ENCODE results near the gene SRPK3.
A peak's percentile ranks its signal among the peaks of the same experiment; 100 is the strongest.
"Not testable (repeated sequence)": the region's sequence is repeated elsewhere in the genome, so short reads cannot be mapped to it uniquely, and the experiment has no call there.

Gene SRPK3, protein sequence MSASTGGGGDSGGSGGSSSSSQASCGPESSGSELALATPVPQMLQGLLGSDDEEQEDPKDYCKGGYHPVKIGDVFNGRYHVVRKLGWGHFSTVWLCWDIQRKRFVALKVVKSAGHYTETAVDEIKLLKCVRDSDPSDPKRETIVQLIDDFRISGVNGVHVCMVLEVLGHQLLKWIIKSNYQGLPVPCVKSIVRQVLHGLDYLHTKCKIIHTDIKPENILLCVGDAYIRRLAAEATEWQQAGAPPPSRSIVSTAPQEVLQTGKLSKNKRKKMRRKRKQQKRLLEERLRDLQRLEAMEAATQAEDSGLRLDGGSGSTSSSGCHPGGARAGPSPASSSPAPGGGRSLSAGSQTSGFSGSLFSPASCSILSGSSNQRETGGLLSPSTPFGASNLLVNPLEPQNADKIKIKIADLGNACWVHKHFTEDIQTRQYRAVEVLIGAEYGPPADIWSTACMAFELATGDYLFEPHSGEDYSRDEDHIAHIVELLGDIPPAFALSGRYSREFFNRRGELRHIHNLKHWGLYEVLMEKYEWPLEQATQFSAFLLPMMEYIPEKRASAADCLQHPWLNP

DNA sequence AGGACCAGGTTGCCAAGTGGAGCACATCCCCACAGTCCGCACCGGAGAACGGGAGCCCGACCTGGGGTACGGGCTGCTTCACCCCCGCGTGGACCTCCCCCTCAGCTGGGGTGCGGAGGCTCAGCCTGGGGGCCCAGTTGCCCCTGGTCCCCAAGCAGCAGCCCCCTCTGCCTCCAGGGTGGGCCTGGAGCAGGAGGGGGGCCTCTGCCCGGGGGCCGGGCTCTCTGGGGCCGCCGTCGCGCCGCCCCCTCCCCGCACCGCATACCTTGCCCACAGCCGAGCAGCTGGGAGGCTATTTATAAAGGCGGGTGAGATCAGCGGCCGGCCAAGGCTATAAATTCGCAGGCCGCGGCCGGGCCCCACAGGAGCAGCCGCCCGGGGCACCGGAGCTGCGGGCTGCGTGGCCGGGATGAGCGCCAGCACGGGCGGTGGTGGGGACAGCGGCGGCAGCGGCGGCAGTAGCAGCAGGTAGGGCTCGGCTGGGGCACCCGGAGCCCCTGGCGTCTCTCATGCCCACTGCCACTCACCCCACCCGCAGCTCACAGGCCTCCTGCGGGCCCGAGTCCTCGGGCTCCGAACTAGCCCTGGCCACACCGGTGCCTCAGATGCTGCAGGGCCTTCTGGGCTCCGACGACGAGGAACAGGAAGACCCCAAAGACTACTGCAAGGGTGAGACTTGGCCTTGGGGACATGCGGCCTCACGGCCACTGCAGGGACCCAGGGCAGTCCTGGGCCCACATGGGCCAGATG, at the start of gene SRPK3:
Gene SRPK3, plus strand, starts transcription at position 364 of the 750 bp plus-strand sequence. Its CDS starts 46 bp downstream, at position 410.
- DNase-seq (ENCODE audit: low spot score), result no peak

DNA sequence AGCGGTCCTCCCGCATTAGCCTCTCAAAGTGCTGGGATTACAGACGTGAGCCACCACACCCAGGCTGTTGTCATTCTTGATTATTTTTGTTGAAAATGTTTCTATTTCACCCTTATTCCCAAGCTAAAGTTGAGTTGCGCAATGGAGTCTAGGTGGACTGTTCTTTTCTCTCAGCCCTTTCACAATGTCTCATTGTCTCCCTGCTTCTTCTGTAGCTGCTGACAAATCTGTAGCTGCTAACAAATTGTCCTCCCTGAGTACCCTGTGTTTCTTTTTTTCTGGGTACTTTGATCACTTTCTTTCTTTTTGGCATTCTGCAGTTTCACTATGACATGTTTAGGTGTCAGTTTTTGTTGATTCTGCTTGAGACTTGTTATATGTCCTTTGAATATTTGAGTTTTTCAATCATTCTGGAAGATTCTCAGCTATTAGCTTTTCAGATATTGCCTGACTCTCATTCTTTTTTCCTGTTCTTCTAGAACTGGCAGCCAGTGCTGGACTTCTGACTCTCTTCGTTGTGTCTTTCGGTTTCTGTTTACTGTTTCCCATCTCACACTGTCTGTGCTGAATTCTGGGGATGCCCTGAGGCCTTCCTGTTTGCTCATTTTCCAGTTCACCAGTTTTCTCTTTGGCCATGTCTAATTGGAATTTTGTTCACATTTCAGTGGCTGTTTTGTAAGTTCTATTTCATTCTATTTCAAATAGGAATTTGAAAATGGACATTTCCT, 49.6 kb upstream of the SRPK3 start:
- DNase-seq (ENCODE audit: low spot score), result no peak

DNA sequence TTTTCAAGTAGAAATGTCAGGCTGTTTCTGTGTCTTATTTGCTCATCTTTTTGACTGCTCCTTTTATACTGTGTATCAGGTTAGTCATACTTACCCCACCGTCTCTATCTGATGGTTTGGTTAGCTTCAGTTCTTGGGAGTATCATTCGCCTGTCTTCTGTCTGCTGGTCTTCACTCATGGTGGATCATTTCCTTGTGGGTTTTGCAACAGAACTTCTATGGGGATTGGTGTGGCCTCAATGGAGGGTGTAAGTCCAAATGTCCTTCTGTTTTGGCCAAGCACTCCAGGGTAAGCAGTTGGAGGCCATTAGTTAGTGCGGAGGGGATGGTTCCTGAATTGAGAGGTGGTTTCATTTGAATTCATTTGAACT, 49.0 kb upstream of the SRPK3 start:
- DNase-seq (ENCODE audit: low spot score), result no peak

DNA sequence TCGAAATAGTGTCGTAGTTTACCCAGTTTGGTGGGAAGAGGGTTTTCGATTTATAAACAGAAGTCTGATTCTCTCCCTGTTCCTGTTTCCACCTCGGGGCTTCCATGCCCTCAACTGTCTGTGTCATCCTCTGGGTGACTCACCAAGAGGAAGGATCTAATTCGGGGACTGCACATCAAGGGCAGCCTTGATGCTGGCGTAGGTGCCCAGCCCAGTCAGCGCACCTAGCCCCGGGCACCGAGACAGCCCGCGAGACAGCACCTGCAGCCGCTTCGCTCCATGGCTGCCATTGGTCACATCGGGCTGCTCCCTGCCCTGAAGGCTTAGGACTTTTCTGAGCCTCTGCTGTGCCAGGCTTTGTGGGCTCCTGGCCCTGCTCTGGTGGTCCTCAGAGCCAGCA, 48.4 kb upstream of the SRPK3 start:
- DNase-seq (ENCODE audit: low spot score), result no peak

DNA sequence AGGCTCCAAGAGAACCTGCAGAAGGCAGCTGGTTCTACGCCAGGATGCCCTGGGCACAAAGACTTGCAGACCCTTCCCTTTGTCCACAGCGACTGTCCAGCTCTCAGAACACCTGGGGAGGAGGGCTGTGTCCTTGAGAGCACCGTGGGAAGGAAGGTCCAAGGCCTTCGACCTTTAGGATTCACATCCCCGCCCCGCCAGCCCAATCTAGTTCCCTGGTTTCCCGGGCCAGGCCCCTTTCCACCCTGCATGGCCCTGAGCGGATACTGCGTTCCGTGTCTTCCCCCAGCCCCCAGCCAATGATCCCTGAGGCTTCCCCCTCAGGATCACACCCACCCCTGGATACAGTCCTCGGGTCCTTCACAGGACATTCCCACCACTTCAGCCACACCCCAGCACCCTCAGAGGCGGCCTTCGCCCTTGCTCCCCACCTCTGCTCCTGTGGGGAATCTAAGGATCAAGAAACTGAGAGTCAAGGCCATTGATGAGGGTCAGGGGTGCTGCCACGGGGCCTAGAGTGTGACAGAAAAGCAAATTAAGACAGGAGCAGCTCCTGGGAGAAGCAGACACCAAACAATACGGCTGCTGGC, 47.1 kb upstream of the SRPK3 start:
- DNase-seq (ENCODE audit: low spot score), result no peak

DNA sequence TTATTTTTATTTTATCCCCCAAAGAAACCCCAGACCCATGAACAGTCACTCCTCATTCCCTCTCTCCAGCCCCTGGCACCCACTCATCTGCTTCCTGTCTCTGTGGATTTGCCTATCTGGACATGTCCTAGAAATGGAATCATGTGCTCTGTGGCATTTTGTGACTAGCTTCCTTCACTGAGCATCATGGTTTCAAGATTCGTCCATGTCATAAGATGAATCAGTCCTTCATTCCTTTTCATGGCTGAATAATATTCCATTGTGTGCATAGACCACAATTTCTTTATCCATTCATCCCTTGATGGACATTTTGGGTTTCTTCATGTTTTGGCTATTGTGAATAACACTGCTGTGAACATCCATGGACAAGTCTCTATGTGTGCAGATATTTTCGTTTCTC, 46.0 kb upstream of the SRPK3 start:
- no peak for DNase-seq (ENCODE audit: low spot score)

DNA sequence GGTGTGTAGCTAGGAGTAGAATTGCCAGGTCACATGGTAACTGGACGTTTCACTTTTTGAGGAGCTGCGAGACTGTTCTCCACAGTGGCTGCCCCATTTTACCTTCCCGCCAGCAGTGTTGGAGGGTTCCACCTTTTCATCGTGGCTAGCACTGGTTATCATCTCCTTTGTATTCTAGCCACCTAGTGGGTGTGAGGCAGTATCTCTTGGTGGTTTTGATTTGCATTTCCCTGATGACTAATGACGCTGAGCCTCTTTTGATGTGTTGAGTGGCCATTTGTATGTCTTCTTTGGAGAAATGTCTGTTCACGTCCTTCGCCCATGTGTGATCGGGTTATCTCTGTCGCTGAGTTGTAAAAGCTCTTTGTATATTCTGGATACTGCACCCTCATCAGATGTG, 45.6 kb upstream of the SRPK3 start:
- peak; percentile 47 for DNase-seq (ENCODE audit: low spot score)

DNA sequence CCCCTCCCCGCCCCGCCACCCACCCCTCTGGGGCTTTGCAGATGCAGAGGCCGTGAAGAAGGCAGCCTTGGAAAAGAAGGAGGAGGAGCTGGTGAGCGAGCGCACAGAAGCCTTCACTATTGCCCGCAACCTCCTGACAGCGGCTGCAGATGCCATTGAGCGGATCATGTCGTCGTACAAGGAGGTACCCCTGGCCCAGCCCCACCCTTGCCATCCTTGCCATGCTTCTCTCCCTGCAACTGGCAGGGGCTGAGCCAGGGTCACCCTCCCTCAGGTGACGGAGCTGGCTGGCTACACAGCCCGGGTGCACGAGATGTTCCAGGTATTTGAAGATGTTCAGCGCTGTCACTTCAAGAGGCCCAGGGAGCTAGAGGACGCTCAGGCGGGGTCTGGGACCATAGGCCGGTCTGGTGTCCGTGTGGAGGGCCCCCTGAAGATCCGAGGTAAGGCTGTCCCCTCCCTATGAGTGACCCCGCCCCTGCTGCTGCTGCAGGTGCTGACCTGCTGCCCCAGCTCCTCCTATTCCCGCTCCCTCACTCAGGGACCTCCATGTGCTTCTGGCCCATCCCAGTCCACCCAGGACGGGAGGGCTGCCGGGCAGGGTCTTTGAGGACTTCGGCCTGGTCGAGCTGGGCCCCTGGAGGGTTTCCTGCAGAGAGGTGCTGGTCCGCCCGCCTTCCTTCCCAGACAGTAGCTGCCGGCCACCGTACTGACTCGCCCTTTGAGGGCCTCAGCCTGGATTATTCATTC, 44.6 kb upstream of the SRPK3 start:
- DNase-seq (ENCODE audit: low spot score), result no peak

DNA sequence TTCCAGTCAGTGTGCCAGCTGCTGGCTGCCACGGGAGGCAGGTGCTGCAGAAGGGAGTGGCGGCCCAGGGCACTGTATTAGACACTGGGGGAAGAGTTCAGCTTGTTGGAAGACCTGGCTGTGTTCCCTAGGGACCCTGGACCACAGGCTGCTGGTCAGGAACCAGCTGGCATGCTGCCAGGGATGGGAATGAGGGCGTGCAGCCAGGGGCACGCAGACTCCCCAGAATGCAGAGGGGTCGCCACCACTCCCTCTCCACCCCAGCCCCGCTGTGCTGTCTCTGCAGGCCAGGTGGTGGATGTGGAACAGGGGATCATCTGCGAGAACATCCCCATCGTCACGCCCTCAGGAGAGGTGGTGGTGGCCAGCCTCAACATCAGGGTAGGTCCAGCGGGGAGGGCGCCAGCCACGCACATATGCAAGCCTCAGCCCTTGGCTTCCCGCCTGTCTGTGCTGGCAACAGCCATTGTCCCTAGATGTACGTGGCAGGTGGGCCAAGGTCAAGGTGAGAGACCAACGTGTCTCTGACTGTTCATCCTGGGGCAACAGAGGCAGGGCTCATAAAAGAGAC, 43.9 kb upstream of the SRPK3 start:
- DNase-seq (ENCODE audit: low spot score), result no peak

DNA sequence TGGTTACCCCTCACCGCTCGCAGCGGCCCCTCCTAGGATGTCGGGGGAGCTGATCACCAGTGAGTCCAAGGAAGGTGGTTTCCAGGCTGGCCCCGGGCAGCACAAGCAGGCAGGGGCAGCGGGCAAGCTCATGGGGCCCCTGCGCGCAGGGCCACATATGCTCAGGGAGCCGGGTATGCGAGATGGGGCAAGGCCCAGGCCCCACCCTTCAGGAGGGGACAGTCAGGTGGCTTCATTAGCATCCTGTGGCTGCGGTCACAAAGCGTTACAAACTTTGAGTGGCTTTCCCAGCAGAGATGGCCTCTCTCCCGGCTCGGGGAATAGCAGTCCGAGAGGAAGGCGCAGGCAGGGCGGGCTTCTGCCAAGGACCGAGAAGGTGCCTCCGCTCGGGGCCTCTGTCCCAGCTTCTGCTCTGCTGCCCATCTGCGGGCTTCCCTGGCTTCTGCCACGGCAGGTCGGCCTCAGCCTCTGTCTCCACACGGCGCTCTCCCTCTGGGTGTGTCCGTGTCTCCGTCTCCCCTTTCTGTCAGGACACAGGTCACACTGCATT, 42.7 kb upstream of the SRPK3 start:
- no peak for DNase-seq (ENCODE audit: low spot score)

DNA sequence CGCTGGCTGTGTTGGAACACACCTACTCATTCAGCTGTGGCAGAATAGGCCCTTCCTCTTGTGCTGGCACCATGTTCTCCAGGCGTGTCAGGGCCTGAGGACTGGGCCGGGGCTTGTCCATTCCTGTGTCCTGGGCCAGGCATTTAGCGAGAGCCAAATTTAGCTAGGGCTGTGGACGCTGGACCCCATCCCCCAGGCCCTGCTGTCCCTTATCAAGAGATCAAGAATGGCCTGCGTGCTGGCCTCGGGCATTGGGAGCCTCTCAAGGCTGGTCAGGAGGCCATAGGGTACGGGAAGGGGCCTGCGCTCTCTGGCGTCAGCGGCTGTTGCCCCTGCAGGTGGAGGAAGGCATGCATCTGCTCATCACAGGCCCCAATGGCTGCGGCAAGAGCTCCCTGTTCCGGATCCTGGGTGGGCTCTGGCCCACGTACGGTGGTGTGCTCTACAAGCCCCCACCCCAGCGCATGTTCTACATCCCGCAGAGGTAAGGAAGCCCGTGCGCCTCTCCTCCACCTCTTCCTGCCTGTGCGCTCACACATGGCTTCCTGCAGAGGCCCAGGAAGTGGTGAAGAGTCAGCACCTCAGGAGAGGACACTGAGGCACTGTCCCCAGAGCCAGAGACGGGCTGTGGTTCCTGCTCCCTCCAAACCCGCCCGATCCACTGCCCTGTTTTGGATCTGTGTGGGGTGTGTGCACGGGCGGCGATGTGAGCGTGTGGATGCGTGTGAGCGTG, 40.9 kb upstream of the SRPK3 start:
- DNase-seq (ENCODE audit: low spot score), result no peak

DNA sequence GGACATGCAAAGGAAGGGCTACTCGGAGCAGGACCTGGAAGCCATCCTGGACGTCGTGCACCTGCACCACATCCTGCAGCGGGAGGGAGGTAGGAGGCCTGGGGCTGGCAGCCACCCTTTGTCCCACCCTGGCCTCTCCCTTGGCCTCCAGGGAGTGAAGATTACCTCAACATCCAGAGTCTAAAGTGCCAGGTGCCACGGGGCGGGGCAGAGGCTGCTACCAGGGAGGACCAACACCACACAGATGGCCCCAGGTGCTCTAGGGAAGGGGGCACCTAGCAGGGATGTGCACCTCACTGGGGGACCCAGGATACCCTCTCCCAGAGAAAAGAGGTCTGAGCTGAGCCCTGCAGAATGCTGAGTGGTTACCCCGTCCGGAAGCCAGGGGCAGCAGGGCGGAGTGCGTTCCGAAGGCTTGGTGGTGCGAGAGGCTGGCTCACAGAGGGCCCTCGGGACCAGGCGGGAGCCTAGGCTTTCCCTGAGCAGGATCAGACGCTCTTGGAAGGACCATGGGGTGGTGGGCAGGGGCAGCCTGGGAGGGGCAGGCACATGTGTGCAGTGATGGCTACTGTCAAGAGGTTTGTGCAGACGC, 40.1 kb upstream of the SRPK3 start:
- DNase-seq (ENCODE audit: low spot score), result no peak

DNA sequence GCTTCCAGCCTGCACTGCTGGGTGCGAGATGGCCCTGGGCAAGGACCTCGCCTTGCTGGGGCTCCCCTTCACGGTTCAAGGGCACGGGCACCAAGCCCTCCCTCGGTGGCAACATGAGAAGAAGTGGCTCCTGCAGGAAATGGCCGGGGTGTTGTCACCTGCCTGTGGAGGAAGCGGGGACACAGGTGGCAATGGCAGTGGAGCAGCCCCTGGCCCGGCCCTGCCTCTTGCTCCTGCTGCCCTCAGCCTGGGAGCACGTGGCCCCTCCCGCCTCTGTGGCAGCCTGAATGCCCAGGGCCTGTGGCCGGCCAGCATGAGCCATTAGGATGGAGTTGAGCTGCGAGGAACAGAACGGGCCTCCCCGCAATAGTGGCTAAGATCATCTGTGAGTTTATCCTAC, 39.4 kb upstream of the SRPK3 start:
- no peak for DNase-seq (ENCODE audit: low spot score)

DNA sequence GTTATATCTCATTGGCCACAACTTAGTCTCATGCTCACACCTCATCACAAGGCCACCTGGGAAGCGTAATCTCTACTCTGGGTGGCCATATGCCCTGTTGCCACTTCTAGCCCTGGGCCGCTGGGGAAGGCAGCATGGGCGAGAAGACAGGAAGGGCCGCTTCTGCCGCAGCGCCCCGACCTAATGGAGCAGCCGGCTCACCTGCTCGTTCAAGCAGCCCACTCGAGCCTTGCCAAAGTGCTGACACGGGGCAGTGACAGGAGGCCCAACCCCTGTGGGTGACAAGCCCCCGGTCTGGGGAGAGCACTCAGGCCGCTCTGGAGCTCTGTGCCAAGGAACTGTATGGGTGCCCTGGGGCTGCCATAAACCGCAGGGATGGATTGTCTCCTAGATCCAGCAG, 38.7 kb upstream of the SRPK3 start:
- DNase-seq (ENCODE audit: low spot score), result not testable (repeated sequence)

DNA sequence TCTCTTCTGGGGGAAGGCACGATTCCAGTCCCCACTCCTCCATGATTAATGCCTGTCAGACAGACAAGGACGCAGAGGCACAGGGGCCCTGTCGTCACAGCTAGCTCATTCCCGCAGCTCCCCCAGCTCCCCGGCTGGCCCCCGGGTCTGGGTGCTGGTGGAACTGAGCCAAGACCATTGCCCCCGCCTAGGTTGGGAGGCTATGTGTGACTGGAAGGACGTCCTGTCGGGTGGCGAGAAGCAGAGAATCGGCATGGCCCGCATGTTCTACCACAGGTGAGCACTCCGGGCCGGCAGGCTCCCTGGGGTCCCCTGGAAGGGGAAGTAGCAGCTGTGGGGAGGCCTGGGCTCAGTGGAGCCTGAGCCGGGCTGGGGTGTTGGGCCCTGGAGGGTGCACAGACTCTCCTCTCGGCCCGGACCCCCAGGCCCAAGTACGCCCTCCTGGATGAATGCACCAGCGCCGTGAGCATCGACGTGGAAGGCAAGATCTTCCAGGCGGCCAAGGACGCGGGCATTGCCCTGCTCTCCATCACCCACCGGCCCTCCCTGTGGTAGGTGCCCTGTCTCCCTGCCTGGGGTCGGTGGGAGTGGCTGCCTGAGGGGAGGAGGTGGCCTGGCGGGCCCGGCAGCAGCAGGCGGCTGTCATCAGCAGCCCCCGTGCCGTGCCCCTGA, 37.9 kb upstream of the SRPK3 start:
- not testable (repeated sequence) for DNase-seq (ENCODE audit: low spot score)

DNA sequence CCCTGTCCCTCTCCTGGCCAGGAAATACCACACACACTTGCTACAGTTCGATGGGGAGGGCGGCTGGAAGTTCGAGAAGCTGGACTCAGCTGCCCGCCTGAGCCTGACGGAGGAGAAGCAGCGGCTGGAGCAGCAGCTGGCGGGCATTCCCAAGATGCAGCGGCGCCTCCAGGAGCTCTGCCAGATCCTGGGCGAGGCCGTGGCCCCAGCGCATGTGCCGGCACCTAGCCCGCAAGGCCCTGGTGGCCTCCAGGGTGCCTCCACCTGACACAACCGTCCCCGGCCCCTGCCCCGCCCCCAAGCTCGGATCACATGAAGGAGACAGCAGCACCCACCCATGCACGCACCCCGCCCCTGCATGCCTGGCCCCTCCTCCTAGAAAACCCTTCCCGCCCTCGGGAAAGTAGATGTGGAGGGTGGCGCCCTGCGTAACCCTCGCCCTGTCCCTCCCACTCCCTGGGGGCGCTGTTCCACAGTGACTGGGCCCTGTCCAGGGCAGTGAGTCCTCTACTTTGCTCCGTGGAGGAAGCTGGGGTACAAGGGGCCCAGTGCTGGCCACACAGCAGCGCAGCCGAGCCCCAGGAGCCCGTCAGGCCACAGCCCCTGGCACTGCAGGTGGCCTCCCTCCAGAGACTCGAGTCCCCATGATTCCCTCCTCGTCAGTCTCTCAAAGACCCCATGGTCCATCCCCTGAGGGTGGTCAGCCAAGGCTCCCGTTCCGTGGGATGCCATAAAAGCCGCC, 37.2 kb upstream of the SRPK3 start:
- not testable (repeated sequence) for DNase-seq (ENCODE audit: low spot score)

DNA sequence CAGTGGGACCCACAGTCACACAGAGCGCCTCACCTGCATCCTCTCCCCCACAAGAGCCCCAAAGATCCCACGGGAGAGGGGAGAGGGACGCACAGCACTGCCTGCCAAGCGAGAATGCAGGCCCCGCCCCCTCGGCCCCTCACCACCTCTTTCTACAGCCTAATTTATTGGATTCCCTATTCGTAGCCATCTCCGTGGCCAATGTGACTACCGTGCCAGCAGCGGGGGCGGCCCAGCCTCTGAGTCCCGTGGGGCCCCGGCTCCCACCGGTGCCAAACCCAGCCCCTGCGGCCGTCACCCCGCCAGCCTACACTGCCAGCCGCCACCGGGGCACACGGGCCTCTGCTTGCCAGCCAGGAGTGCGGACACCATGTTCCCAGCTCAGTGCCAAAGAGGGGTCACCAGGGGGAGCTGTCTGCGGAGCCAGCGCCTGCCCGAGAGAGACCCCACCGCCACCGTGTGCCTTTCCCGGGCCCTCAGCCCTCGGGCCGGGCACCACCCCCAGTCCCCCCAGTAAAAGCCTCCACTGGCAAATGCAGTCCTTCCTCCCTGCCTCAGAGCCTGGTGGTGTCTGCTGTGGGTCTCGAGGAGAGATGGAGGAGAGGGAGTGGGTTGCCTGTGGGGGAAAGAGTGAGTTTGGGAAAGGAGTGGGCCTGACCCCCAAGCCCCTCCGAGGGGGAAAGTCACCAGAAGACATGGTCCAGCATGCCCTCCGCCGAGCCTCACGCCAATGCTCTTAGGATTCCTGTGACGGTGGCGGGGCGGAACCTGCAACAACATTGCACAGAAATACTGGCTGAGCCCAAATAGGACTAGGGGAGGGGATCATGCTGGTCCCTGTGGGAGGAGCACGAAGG, 36.4 kb upstream of the SRPK3 start:
- no peak for DNase-seq (ENCODE audit: low spot score)

All from CD4-positive, alpha-beta T cell treated with Interleukin-2 at 100 ng/mL for 4 hours (primary cell).